ENCODE results near the gene ZNF764. TPM values are rescaled to one million over a fixed set of nuclear protein-coding genes. Genes with fewer than 3 reads are reported as not detected.

The ZNF764 gene
- total and polyA plus RNA-seq, 11 donors = 7.4 to 17.2 (median 11.0) TPM

- H3K36me3 ChIP-seq = peaks cover 0 to 75% (median 0%) of the 10 kb centered on the region in 9 donors
- no peak for TF ChIP-seq POLR2A (IDR thresholded peaks at IDR 0.05)
- TF ChIP-seq CTCF (IDR thresholded peaks at IDR 0.05) = no peak
- no peaks in the 10 kb centered on the region for H3K27me3 ChIP-seq
- no peak overlapping the region for H3K27ac ChIP-seq
- no peaks in the 10 kb centered on the region for H3K4me1 ChIP-seq
- H3K4me3 ChIP-seq = no peak overlapping the region
- H3K9me3 ChIP-seq = no peaks in the 10 kb centered on the region
- no peak for DNase-seq
- intact Hi-C loops (cut with DNase I) = no loop called here
- 66 to 79% (median 69%) methylated on average over 4 of the region's 4 CpGs for WGBS, 4 donors
- ATAC-seq = no peak
Observed at GRCh38 chr16:30509081-30509765, 49.0 kb downstream of the ZNF764 start.

Small RNA genes within 50 kb of the gene (microRNA-seq; reads per million reads assigned to microRNA genes)
- gene MIR4518 = 0 reads per million in 4 donors

Other genes with a start within 250 kb of the ZNF764 start
- gene CD2BP2, start 203.1 kb downstream of the ZNF764 start, total RNA-seq = 10 to 100 TPM; 21.5 to 54.5 (median 39.8) TPM
- 10 to 100 TPM; 21.9 to 51.9 TPM for gene CD2BP2, start 203.1 kb downstream of the ZNF764 start, polyA plus RNA-seq
- 10 to 100 TPM; 16.9 to 33.2 (median 24.2) TPM for gene TBC1D10B, start 187.9 kb downstream of the ZNF764 start, total RNA-seq
- gene TBC1D10B, start 187.9 kb downstream of the ZNF764 start, polyA plus RNA-seq = 10 to 100 TPM; 18.1 to 40.0 TPM
- not detected for gene MYL11, start 183.6 kb downstream of the ZNF764 start, total RNA-seq
- gene MYL11, start 183.6 kb downstream of the ZNF764 start, polyA plus RNA-seq = not detected
- gene SEPTIN1, start 175.8 kb downstream of the ZNF764 start, total RNA-seq = 1 to 10 TPM in 6 of 9 donors, under 1 TPM in 2, not detected in 1; 0.67 to 9.2 (median 1.5) TPM
- gene SEPTIN1, start 175.8 kb downstream of the ZNF764 start, polyA plus RNA-seq = 1 to 10 TPM in 1 of 2 donors, under 1 TPM in 1; 0.44 to 2.4 TPM
- gene ZNF48, start 163.0 kb downstream of the ZNF764 start, total RNA-seq = 10 to 100 TPM in 1 of 9 donors, 1 to 10 TPM in 8; 4.1 to 10.3 (median 5.9) TPM
- 10 to 100 TPM in 1 of 2 donors, 1 to 10 TPM in 1; 3.1 to 11.0 TPM for gene ZNF48, start 163.0 kb downstream of the ZNF764 start, polyA plus RNA-seq
- 10 to 100 TPM in 2 of 9 donors, 1 to 10 TPM in 7; 4.8 to 18.8 (median 6.8) TPM for gene ZNF771, start 150.8 kb downstream of the ZNF764 start, total RNA-seq
- gene ZNF771, start 150.8 kb downstream of the ZNF764 start, polyA plus RNA-seq = 10 to 100 TPM in 1 of 2 donors, 1 to 10 TPM in 1; 4.4 to 13.6 TPM
- 10 to 100 TPM; 18.9 to 32.6 (median 28.4) TPM for gene DCTPP1, start 128.3 kb downstream of the ZNF764 start, total RNA-seq
- 10 to 100 TPM; 13.8 to 68.7 TPM for gene DCTPP1, start 128.3 kb downstream of the ZNF764 start, polyA plus RNA-seq
- 10 to 100 TPM; 15.1 to 46.2 (median 30.0) TPM for gene SEPHS2, start 112.5 kb downstream of the ZNF764 start, total RNA-seq
- gene SEPHS2, start 112.5 kb downstream of the ZNF764 start, polyA plus RNA-seq = 10 to 100 TPM; 18.9 to 62.8 TPM
- 10 to 100 TPM in 2 of 9 donors, 1 to 10 TPM in 4, under 1 TPM in 3; 0.25 to 29.5 (median 1.8) TPM for gene ITGAL, start 85.6 kb downstream of the ZNF764 start, total RNA-seq
- gene ITGAL, start 85.6 kb downstream of the ZNF764 start, polyA plus RNA-seq = 1 to 10 TPM in 1 of 2 donors, under 1 TPM in 1; 0.47 to 1.3 TPM
- 10 to 100 TPM; 38.9 to 67.0 (median 47.8) TPM for gene ZNF768, start 31.8 kb downstream of the ZNF764 start, total RNA-seq
- gene ZNF768, start 31.8 kb downstream of the ZNF764 start, polyA plus RNA-seq = 10 to 100 TPM; 60.9 to 88.2 TPM
- 10 to 100 TPM in 5 of 9 donors, 1 to 10 TPM in 4; 8.6 to 15.2 (median 10.5) TPM for gene ZNF747, start 23.5 kb downstream of the ZNF764 start, total RNA-seq
- gene ZNF747, start 23.5 kb downstream of the ZNF764 start, polyA plus RNA-seq = 1 to 10 TPM; 8.9 to 9.5 TPM
- 10 to 100 TPM in 8 of 9 donors, 1 to 10 TPM in 1; 10.0 to 14.3 (median 11.6) TPM for gene ZNF688, start 13.3 kb upstream of the ZNF764 start, total RNA-seq
- 10 to 100 TPM in 1 of 2 donors, 1 to 10 TPM in 1; 7.6 to 15.7 TPM for gene ZNF688, start 13.3 kb upstream of the ZNF764 start, polyA plus RNA-seq
- 10 to 100 TPM in 1 of 9 donors, 1 to 10 TPM in 8; 2.9 to 10.9 (median 4.8) TPM for gene ZNF785, start 27.3 kb upstream of the ZNF764 start, total RNA-seq
- 1 to 10 TPM; 3.0 to 4.5 TPM for gene ZNF785, start 27.3 kb upstream of the ZNF764 start, polyA plus RNA-seq
- 1 to 10 TPM; 4.0 to 7.9 (median 6.6) TPM for gene ZNF689, start 52.0 kb upstream of the ZNF764 start, total RNA-seq
- gene ZNF689, start 52.0 kb upstream of the ZNF764 start, polyA plus RNA-seq = 1 to 10 TPM; 2.7 to 4.9 TPM
- 10 to 100 TPM; 12.3 to 26.6 (median 20.2) TPM for gene PRR14, start 92.6 kb upstream of the ZNF764 start, total RNA-seq
- 10 to 100 TPM; 22.9 to 25.0 TPM for gene PRR14, start 92.6 kb upstream of the ZNF764 start, polyA plus RNA-seq
- gene FBRS, start 100.1 kb upstream of the ZNF764 start, total RNA-seq = 10 to 100 TPM; 16.3 to 38.3 (median 31.9) TPM
- 10 to 100 TPM; 27.2 to 38.1 TPM for gene FBRS, start 100.1 kb upstream of the ZNF764 start, polyA plus RNA-seq
- gene SRCAP, start 140.8 kb upstream of the ZNF764 start, total RNA-seq = 10 to 100 TPM; 30.2 to 51.2 (median 44.7) TPM
- 10 to 100 TPM; 22.9 to 23.8 TPM for gene SRCAP, start 140.8 kb upstream of the ZNF764 start, polyA plus RNA-seq
- gene PHKG2, start 190.1 kb upstream of the ZNF764 start, total RNA-seq = 10 to 100 TPM; 13.5 to 26.7 (median 17.9) TPM
- 10 to 100 TPM; 19.5 to 37.7 TPM for gene PHKG2, start 190.1 kb upstream of the ZNF764 start, polyA plus RNA-seq
- gene CFAP119, start 203.7 kb upstream of the ZNF764 start, total RNA-seq = 1 to 10 TPM in 4 of 9 donors, under 1 TPM in 5; 0.48 to 1.8 (median 0.95) TPM
- gene CFAP119, start 203.7 kb upstream of the ZNF764 start, polyA plus RNA-seq = 1 to 10 TPM; 1.4 to 2.1 TPM
- 10 to 100 TPM; 29.3 to 62.0 (median 50.3) TPM for gene RNF40, start 203.9 kb upstream of the ZNF764 start, total RNA-seq
- gene RNF40, start 203.9 kb upstream of the ZNF764 start, polyA plus RNA-seq = 10 to 100 TPM; 31.3 to 66.9 TPM
- 10 to 100 TPM; 14.3 to 30.9 (median 22.7) TPM for gene ZNF629, start 228.8 kb upstream of the ZNF764 start, total RNA-seq
- gene ZNF629, start 228.8 kb upstream of the ZNF764 start, polyA plus RNA-seq = 10 to 100 TPM; 11.2 to 14.9 TPM

Data from heart left ventricle (tissue), 16 donors.